Spleen (tissue), 11 donors: ENCODE data around the gene CASR. TPM values are rescaled to one million over a fixed set of nuclear protein-coding genes. Genes with fewer than 3 reads are reported as not detected.

Experiments used
- DNase-seq: peaks from one replicate; pipeline ENCODE4 v3.0.0-alpha.2; 2020
- H3K27ac ChIP-seq, 8 donors: fragments of 200-600 bp; sonication (generic) in 7 of 8; 1 replicate in 4 of 8; 2 replicates in 4 of 8; pipeline versions ENCODE4 v1.5.0 to v1.8.0; 2016 to 2021; ENCODE audit warnings: inconsistent platforms in 4 of 8, mild to moderate bottlenecking in 4 of 8, moderate library complexity in 1 of 8
- H3K27me3 ChIP-seq, 7 donors: fragments of 200-600 bp; sonication (generic) in 6 of 7; replicated peaks in 1 of 7; 1 replicate in 4 of 7; 2 replicates in 3 of 7; pipeline versions ENCODE4 v1.5.0 to v1.8.0; 2016 to 2021; ENCODE audit warnings: inconsistent platforms in 3 of 7, mild to moderate bottlenecking in 1 of 7
- H3K36me3 ChIP-seq, 6 donors: fragments of 200-600 bp; sonication (generic) in 5 of 6; 1 replicate in 4 of 6; 2 replicates in 2 of 6; pipeline versions ENCODE4 v1.5.0 to v1.8.0; 2016 to 2021; ENCODE audit warnings: inconsistent platforms in 2 of 6
- H3K4me1 ChIP-seq, 6 donors: fragments of 200-600 bp; sonication (generic) in 5 of 6; 1 replicate in 3 of 6; 2 replicates in 3 of 6; pipeline versions ENCODE4 v1.5.0 to v1.8.0; 2016 to 2021; ENCODE audit warnings: inconsistent platforms in 3 of 6
- H3K4me3 ChIP-seq, 8 donors: fragments of 200-600 bp; sonication (generic) in 7 of 8; 1 replicate in 4 of 8; 2 replicates in 4 of 8; pipeline versions ENCODE4 v1.5.0 to v1.8.0; 2016 to 2021; ENCODE audit warnings: inconsistent platforms in 4 of 8, mild to moderate bottlenecking in 4 of 8, moderate library complexity in 2 of 8
- H3K9me3 ChIP-seq, 8 donors: fragments of 200-600 bp; sonication (generic) in 7 of 8; 1 replicate in 4 of 8; 2 replicates in 4 of 8; pipeline versions ENCODE4 v1.5.0 to v1.8.0; 2016 to 2021; ENCODE audit warnings: inconsistent platforms in 4 of 8
- POLR2A ChIP-seq, 3 donors: fragments of 450-650 bp; IDR thresholded peaks; one replicate each; pipeline ENCODE4 v1.5.1; 2017; ENCODE audit warnings: antibody characterized with exemption in 3 of 3, mild to moderate bottlenecking in 1 of 3
- POLR2AphosphoS5 ChIP-seq, 3 donors: sonication (generic); formaldehyde crosslinking; IDR thresholded peaks; one replicate each; pipeline ENCODE4 v1.5.1; 2017; ENCODE audit warnings: antibody characterized with exemption in 3 of 3
- whole genome bisulfite sequencing, 5 donors: extraction: QIAGEN DNeasy Blood & Tissue Kit in 3 of 5; methylation state at CpG; one replicate each; pipeline versions ENCODE4 v1.1.5 to v1.1.7; 2013 to 2018; 5-methylcytosine and 5-hydroxymethylcytosine counted together
- intact Hi-C: fragments of 100-400 bp; cut with DNase I; formaldehyde crosslinking; loops from one replicate; pipeline ENCODE4 v1.15.0; 2023; ENCODE audit warnings: low total_unique reads
- polyA plus RNA-seq, 3 donors: library from polyadenylated mRNA; stranded (reverse); fragments of 200-250 nt; gene quantifications; one replicate each; pipeline ENCODE4 v1.2.1, GENCODE V29; 2013
- total RNA-seq, 7 donors: library from RNA; depleted of rRNA in 3 of 7; stranded (reverse); fragments of >200 nt in 3 of 7; fragmentation: NEBNext Ultra II Directional in 4 of 7; extraction: Animal tissue kit (Norgen Biotek cat#: 25700) in 4 of 7; gene quantifications; one replicate each; pipeline versions ENCODE4 v1.1.0 to v1.2.1, GENCODE V29; 2016 to 2021
- TF ChIP-seq, protein P1 (sequence below), 11 experiments: fragments of 200-600 bp in 7 of 11; fragments of 450-650 bp in 4 of 11; sonication (generic) in 4 of 11; IDR thresholded peaks in 8 of 11; conservative IDR thresholded peaks in 3 of 11; 1 replicate in 7 of 11; 2 replicates in 4 of 11; pipeline versions ENCODE4 v1.4.0 to v1.8.0; 2016 to 2021; ENCODE audit warnings: antibody characterized with exemption in 11 of 11, inconsistent platforms in 4 of 11, mild to moderate bottlenecking in 1 of 11
- donor health status: healthy with polysubstance abuse.
- donor health status: DM: no; HTN: no; CAD: no; lungs with moderate emphysema.
- donor health status: DM: no; HTN: no; CAD: no.
- donor health status: Bipolar disorder and iron deficiency.
- donor health status: healthy.
- donor health status: DM: no; HTN: no; CAD: no.
- donor health status: DM: yes; HTN: yes; CAD: no.

The CASR gene
- total and polyA plus RNA-seq, 10 donors, result 0.08 to 4.3 (median 0.23) TPM

DNA sequence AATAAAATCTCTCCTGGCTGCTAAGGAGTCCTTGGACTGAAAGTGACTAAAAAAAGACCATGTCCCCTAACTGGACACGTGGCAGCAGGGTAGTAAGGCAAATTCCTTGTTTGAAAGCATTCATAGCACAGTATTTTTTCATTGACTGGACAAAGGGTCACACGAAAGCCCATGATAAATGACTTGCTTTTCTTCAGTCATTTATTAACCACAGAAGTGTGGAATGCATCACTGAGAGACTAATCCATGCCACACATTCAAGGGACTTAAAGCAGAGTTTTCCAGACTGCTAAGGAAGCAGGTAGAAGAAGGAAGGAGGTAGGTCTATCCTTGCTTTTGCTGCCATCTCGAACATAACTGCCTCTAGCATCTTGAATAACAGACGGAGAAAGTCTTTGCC lies 31.2 kb downstream of the CASR start:
- WGBS, 5 donors, result 60 to 69% (median 68%) methylated on average over 4 of the region's 4 CpGs
- no peak for DNase-seq
- H3K4me3 ChIP-seq, result no peak overlapping the region
- H3K27me3 ChIP-seq, result no peaks in the 10 kb centered on the region
- intact Hi-C loops, result no loop called here
- no peak for TF ChIP-seq POLR2A (IDR thresholded peaks at IDR 0.05)
- TF ChIP-seq, protein P1, sequence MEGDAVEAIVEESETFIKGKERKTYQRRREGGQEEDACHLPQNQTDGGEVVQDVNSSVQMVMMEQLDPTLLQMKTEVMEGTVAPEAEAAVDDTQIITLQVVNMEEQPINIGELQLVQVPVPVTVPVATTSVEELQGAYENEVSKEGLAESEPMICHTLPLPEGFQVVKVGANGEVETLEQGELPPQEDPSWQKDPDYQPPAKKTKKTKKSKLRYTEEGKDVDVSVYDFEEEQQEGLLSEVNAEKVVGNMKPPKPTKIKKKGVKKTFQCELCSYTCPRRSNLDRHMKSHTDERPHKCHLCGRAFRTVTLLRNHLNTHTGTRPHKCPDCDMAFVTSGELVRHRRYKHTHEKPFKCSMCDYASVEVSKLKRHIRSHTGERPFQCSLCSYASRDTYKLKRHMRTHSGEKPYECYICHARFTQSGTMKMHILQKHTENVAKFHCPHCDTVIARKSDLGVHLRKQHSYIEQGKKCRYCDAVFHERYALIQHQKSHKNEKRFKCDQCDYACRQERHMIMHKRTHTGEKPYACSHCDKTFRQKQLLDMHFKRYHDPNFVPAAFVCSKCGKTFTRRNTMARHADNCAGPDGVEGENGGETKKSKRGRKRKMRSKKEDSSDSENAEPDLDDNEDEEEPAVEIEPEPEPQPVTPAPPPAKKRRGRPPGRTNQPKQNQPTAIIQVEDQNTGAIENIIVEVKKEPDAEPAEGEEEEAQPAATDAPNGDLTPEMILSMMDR (IDR thresholded peaks at IDR 0.05 in 8 of 11, conservative IDR thresholded peaks at IDR 0.05 in 3 of 11), result no peak
- TF ChIP-seq POLR2AphosphoS5 (IDR thresholded peaks at IDR 0.05), result no peak
- H3K4me1 ChIP-seq, result no peaks in the 10 kb centered on the region
- no peaks in the 10 kb centered on the region for H3K36me3 ChIP-seq
- no peaks in the 10 kb centered on the region for H3K9me3 ChIP-seq
- no peak overlapping the region for H3K27ac ChIP-seq

DNA sequence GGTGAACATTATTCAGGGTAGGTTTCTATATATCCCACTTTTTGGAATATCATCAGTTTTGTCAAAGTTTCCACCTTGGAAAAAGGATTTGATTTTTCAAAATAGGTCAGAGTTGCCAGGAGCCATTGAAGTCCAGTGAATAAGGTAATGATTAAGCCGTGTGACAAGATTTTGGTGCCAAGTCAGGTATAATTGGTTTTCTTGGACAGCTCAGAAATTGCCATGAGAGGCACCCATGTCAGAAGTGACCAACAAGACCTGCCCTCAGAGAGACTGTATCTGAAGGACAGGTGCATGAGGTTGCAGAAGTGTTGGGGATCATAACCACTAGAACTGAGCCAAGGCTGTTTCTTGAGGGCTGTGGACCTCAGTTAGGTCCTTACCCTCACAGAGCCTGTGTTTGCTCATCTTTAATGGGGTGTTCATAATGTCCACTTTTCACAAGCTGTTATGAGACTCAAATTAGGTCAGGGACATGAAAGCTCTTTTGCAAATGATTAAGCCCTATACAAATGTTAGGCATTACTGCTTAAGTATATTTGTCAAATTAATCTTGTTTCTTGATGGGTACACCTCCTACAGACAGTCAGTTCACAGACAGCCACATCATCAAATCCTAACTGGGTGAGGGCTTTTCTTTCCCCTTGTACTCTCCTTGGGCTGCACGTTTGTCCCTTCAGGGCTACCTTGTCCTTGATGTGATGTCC lies 32.3 kb downstream of the CASR start:
- H3K4me1 ChIP-seq, result no peaks in the 10 kb centered on the region
- no peak for DNase-seq
- 70 to 87% (median 81%) methylated on average over 2 of the region's 2 CpGs for WGBS, 5 donors
- no peaks in the 10 kb centered on the region for H3K36me3 ChIP-seq
- intact Hi-C loops, result no loop called here
- H3K27ac ChIP-seq, result no peak overlapping the region
- no peak for TF ChIP-seq POLR2AphosphoS5 (IDR thresholded peaks at IDR 0.05)
- no peaks in the 10 kb centered on the region for H3K9me3 ChIP-seq
- H3K27me3 ChIP-seq, result no peaks in the 10 kb centered on the region
- no peak overlapping the region for H3K4me3 ChIP-seq

DNA sequence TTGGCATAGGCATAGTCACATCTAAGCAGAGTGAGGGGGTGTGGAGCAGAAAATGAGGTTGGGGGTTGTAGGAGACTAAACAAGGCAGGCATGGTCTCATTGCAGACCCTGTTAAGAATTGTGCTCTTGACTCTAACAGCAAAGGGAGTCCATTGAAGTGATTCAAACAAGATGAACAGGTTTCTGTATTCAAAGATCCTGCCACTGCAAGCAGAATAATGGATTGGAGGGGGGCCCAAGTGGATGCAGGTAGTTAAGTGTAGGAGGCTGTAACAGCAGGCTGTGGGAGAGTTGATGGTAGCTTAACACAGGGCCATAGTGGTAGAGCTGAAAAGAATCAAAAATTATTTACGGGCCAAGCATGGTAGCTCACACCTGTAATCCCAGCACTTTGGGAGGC lies 34.4 kb downstream of the CASR start:
- WGBS, 5 donors, result 79 to 100% (median 95%) methylated on average over 1 of the region's 1 CpG
- Histone ChIP-seq H3K27ac (no peak overlapping the region), H3K27me3 (no peaks in the 10 kb centered on the region), H3K9me3 (no peaks in the 10 kb centered on the region), H3K4me3 (no peak overlapping the region), H3K4me1 (no peaks in the 10 kb centered on the region), H3K36me3 (no peaks in the 10 kb centered on the region)
- no peak for DNase-seq
- TF ChIP-seq, protein P1 (IDR thresholded peaks at IDR 0.05 in 8 of 11, conservative IDR thresholded peaks at IDR 0.05 in 3 of 11), result no peak
- TF ChIP-seq POLR2A (IDR thresholded peaks at IDR 0.05), result no peak
- TF ChIP-seq POLR2AphosphoS5 (IDR thresholded peaks at IDR 0.05), result no peak
- intact Hi-C loops, result no loop called here

DNA sequence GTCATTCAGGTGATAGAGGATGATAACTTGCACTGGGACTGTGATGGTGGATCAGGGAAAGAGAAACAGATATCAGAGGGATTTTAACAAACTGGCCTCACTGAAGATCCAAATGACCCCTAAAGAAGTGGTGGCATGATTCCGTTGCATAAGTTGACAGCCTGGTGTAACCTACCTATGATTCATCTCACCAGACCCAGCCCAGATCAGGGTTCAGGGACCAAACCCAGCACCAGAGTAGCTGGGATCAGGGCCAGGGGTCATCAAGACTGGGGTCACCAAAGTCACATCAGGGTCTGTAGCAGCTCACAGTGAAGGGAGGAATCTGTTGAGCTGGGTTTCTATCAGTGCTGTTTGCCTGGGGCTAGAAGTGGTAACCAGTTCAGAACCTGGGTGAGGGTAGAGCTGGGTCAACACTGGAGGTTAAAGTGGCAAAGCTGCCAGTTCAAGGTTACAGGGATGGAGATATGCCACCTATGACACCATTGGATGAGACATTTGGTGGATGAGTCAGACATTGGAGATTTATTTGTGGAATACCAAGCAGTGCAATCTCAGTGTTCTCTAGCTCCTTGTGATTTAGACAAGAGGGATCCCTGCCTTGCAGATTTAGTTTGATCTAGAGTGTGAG lies 35.9 kb downstream of the CASR start:
- DNase-seq, result no peak
- intact Hi-C loops, result no loop called here
- Histone ChIP-seq H3K9me3 (peaks cover 0 to 11% (median 0%) of the 10 kb centered on the region in 8 donors), H3K4me1 (no peaks in the 10 kb centered on the region), H3K36me3 (no peaks in the 10 kb centered on the region), H3K27ac (no peak overlapping the region), H3K27me3 (no peaks in the 10 kb centered on the region), H3K4me3 (no peak overlapping the region)
- TF ChIP-seq, protein P1 (IDR thresholded peaks at IDR 0.05 in 8 of 11, conservative IDR thresholded peaks at IDR 0.05 in 3 of 11), result no peak
- TF ChIP-seq POLR2A (IDR thresholded peaks at IDR 0.05) (no peak), POLR2AphosphoS5 (IDR thresholded peaks at IDR 0.05) (no peak)
- WGBS, 5 donors, result 78 to 92% (median 81%) methylated on average over 1 of the region's 1 CpG
